BE2C (cell line): ENCODE results near the gene ATOH8.

ENCODE experiments used
- DNase-seq: peaks from one replicate; pipeline ENCODE4 v3.0.0-alpha.2; 2020
- H3K27me3 ChIP-seq: fragments of 250-450 bp; sonication (Bioruptor Pico); 2 replicates; pipeline ENCODE4 v1.5.1; 2020; ENCODE audit warnings: mild to moderate bottlenecking
- H3K36me3 ChIP-seq: fragments of 250-450 bp; sonication (Bioruptor Pico); 2 replicates; pipeline ENCODE4 v1.5.1; 2020; ENCODE audit warnings: mild to moderate bottlenecking
- H3K4me1 ChIP-seq: fragments of 250-450 bp; sonication (Bioruptor Pico); 2 replicates; pipeline ENCODE4 v1.5.1; 2020
- H3K4me3 ChIP-seq: 2 replicates; pipeline ENCODE4 v1.5.1; 2011; ENCODE audit warnings: low read depth, low read length
- H3K9me3 ChIP-seq: fragments of 250-450 bp; sonication (Bioruptor Pico); 2 replicates; pipeline ENCODE4 v1.5.1; 2020
- CTCF ChIP-seq: IDR thresholded peaks from 2 replicates; pipeline ENCODE4 v1.5.1; 2012; ENCODE audit warnings: mild to moderate bottlenecking, low read depth, low read length

ATOH8 gene

GRCh38 chr2:85706599-85707296 is 47.0 kb upstream of the ATOH8 start:
- no peak for TF ChIP-seq CTCF
- no peak overlapping the region for H3K4me3 ChIP-seq
- H3K4me1 ChIP-seq, result no peaks in the 10 kb centered on the region
- H3K36me3 ChIP-seq, result no peaks in the 10 kb centered on the region
- H3K9me3 ChIP-seq, result no peaks in the 10 kb centered on the region
- no peak for DNase-seq
- H3K27me3 ChIP-seq, result no peaks in the 10 kb centered on the region

- Histone ChIP-seq H3K4me1 (no peaks in the 10 kb centered on the region), H3K4me3 (no peak overlapping the region), H3K27me3 (no peaks in the 10 kb centered on the region), H3K9me3 (no peaks in the 10 kb centered on the region), H3K36me3 (no peaks in the 10 kb centered on the region)
- peak; percentile 59 for DNase-seq
- TF ChIP-seq CTCF, result peak; percentile 80
Measured at GRCh38 chr2:85707304-85707703, 46.5 kb upstream of the ATOH8 start.

GRCh38 chr2:85708641-85709040 is 45.1 kb upstream of the ATOH8 start:
- no peaks in the 10 kb centered on the region for H3K4me1 ChIP-seq
- no peak for DNase-seq
- TF ChIP-seq CTCF, result no peak
- H3K4me3 ChIP-seq, result no peak overlapping the region
- H3K27me3 ChIP-seq, result no peaks in the 10 kb centered on the region
- no peaks in the 10 kb centered on the region for H3K36me3 ChIP-seq
- no peaks in the 10 kb centered on the region for H3K9me3 ChIP-seq

GRCh38 chr2:85709401-85709811 is 44.4 kb upstream of the ATOH8 start:
- no peaks in the 10 kb centered on the region for H3K27me3 ChIP-seq
- no peak for TF ChIP-seq CTCF
- no peak overlapping the region for H3K4me3 ChIP-seq
- H3K4me1 ChIP-seq, result no peaks in the 10 kb centered on the region
- no peaks in the 10 kb centered on the region for H3K36me3 ChIP-seq
- no peak for DNase-seq
- H3K9me3 ChIP-seq, result no peaks in the 10 kb centered on the region

- Histone ChIP-seq H3K4me1 (no peaks in the 10 kb centered on the region), H3K27me3 (no peaks in the 10 kb centered on the region), H3K36me3 (no peaks in the 10 kb centered on the region), H3K9me3 (no peaks in the 10 kb centered on the region), H3K4me3 (no peak overlapping the region)
- no peak for DNase-seq
- no peak for TF ChIP-seq CTCF
Measured at GRCh38 chr2:85710687-85711577, 42.9 kb upstream of the ATOH8 start.

GRCh38 chr2:85711578-85712060 is 42.2 kb upstream of the ATOH8 start:
- no peak for TF ChIP-seq CTCF
- H3K9me3 ChIP-seq, result no peaks in the 10 kb centered on the region
- H3K4me3 ChIP-seq, result no peak overlapping the region
- H3K36me3 ChIP-seq, result no peaks in the 10 kb centered on the region
- DNase-seq, result no peak
- no peaks in the 10 kb centered on the region for H3K4me1 ChIP-seq
- no peaks in the 10 kb centered on the region for H3K27me3 ChIP-seq
